Breast epithelium (tissue), 3 donors: ENCODE data around the gene SLC22A13.

Experiments
- CTCF ChIP-seq, 3 donors: fragments of 450-650 bp; IDR thresholded peaks; one replicate each; pipeline ENCODE4 v1.5.1; 2016 to 2017; ENCODE audit warnings: antibody characterized with exemption in 3 of 3, mild to moderate bottlenecking in 3 of 3, moderate library complexity in 3 of 3
- POLR2A ChIP-seq: fragments of 450-650 bp; IDR thresholded peaks from one replicate; pipeline ENCODE4 v1.6.1; 2016; ENCODE audit warnings: antibody characterized with exemption, mild to moderate bottlenecking, moderate library complexity

GRCh38 chr3:38325256-38325655 is 59.6 kb downstream of the SLC22A13 start:
- TF ChIP-seq POLR2A (no peak), CTCF (IDR thresholded peaks at IDR 0.05) (no peak)
